H9 (cell line): ENCODE results near the gene SLC9A5. TPM values are rescaled to one million over a fixed set of nuclear protein-coding genes. Genes with fewer than 3 reads are reported as not detected.

ENCODE experiments used
- DNase-seq: peaks from one replicate; pipeline ENCODE4 v3.0.0-alpha.2; 2017
- H2AFZ ChIP-seq: one replicate; pipeline ENCODE4 v1.6.1; 2013; ENCODE audit warnings: mild to moderate bottlenecking, low read length, control low read depth, moderate library complexity
- H2AK5ac ChIP-seq: 2 replicates; pipeline ENCODE4 v1.6.1; 2013; ENCODE audit warnings: low read length, control low read depth, mixed read lengths; ENCODE audit not compliant: insufficient read length
- H2BK120ac ChIP-seq: one replicate; pipeline ENCODE4 v1.6.1; 2013; ENCODE audit warnings: low read depth, mild to moderate bottlenecking, low read length, control low read depth, inconsistent platforms; ENCODE audit not compliant: poor library complexity, severe bottlenecking
- H2BK12ac ChIP-seq: 2 replicates; pipeline ENCODE4 v1.6.1; 2013; ENCODE audit warnings: low read length, control low read depth, mixed read lengths, low read depth; ENCODE audit not compliant: insufficient read length
- H2BK15ac ChIP-seq: 2 replicates; pipeline ENCODE4 v1.6.1; 2013; ENCODE audit warnings: low read depth, low read length, control low read depth
- H2BK20ac ChIP-seq: one replicate; pipeline ENCODE4 v1.6.1; 2013; ENCODE audit warnings: low read depth, mild to moderate bottlenecking, low read length, control low read depth, inconsistent platforms; ENCODE audit not compliant: poor library complexity, severe bottlenecking
- H2BK5ac ChIP-seq: 2 replicates; pipeline ENCODE4 v1.6.1; 2013; ENCODE audit warnings: low read length, control low read depth, mixed read lengths; ENCODE audit not compliant: insufficient read length
- H3K14ac ChIP-seq: 2 replicates; pipeline ENCODE4 v1.6.1; 2013; ENCODE audit warnings: low read length, control low read depth; ENCODE audit not compliant: insufficient read depth
- H3K18ac ChIP-seq: 2 replicates; pipeline ENCODE4 v1.6.1; 2013; ENCODE audit warnings: low read depth, mild to moderate bottlenecking, mixed read lengths, low read length, control low read depth; ENCODE audit not compliant: insufficient read length
- H3K23ac ChIP-seq: 2 replicates; pipeline ENCODE4 v1.6.1; 2013; ENCODE audit warnings: low read length, control low read depth, mixed read lengths, low read depth; ENCODE audit not compliant: insufficient read length
- H3K23me2 ChIP-seq: 2 replicates; pipeline ENCODE4 v1.6.1; 2013; ENCODE audit warnings: low read depth, mild to moderate bottlenecking, mixed read lengths, low read length, control low read depth; ENCODE audit not compliant: insufficient read length, poor library complexity, severe bottlenecking
- H3K27ac ChIP-seq: 2 replicates; pipeline ENCODE4 v1.5.1; 2013; ENCODE audit warnings: low read length, control low read depth, mixed read lengths, low read depth; ENCODE audit not compliant: insufficient read length
- H3K27me3 ChIP-seq: 2 replicates; pipeline ENCODE4 v1.6.1; 2013; ENCODE audit warnings: low read length, control low read depth, inconsistent platforms; ENCODE audit not compliant: insufficient read depth
- H3K4ac ChIP-seq: 2 replicates; pipeline ENCODE4 v1.6.1; 2013; ENCODE audit warnings: low read depth, mild to moderate bottlenecking, control low read depth, inconsistent platforms, low read length, moderate library complexity
- H3K4me1 ChIP-seq: 2 replicates; pipeline ENCODE4 v1.6.1; 2013; ENCODE audit warnings: low read length, control low read depth, inconsistent platforms; ENCODE audit not compliant: insufficient read depth
- H3K4me2 ChIP-seq: 2 replicates; pipeline ENCODE4 v1.6.1; 2013; ENCODE audit warnings: low read length, control low read depth, mixed read lengths; ENCODE audit not compliant: insufficient read length, insufficient read depth
- H3K56ac ChIP-seq: 2 replicates; pipeline ENCODE4 v1.6.1; 2013; ENCODE audit warnings: low read depth, mild to moderate bottlenecking, mixed read lengths, low read length, control low read depth; ENCODE audit not compliant: insufficient read length
- H3K79me1 ChIP-seq: 2 replicates; pipeline ENCODE4 v1.6.1; 2013; ENCODE audit warnings: low read depth, mild to moderate bottlenecking, moderate library complexity, low read length, control low read depth, inconsistent platforms; ENCODE audit not compliant: insufficient read depth, poor library complexity, severe bottlenecking
- H3K79me2 ChIP-seq: 2 replicates; pipeline ENCODE4 v1.6.1; 2013; ENCODE audit warnings: low read length, control low read depth, inconsistent platforms; ENCODE audit not compliant: insufficient read depth
- H3K9ac ChIP-seq: 2 replicates; pipeline ENCODE4 v1.6.1; 2013; ENCODE audit warnings: low read length, control low read depth, mixed read lengths; ENCODE audit not compliant: insufficient read length; ENCODE audit errors: extremely low read depth
- H3K9me3 ChIP-seq: one replicate; pipeline ENCODE4 v1.6.1; 2013; ENCODE audit warnings: low read depth, low read length, inconsistent platforms; ENCODE audit not compliant: control insufficient read depth
- H3T11ph ChIP-seq: one replicate; pipeline ENCODE4 v1.6.1; 2013; ENCODE audit warnings: mild to moderate bottlenecking, low read length, control low read depth, inconsistent platforms
- H4K20me1 ChIP-seq: one replicate; pipeline ENCODE4 v1.6.1; 2013; ENCODE audit not compliant: control insufficient read depth, insufficient read length, insufficient read depth
- H4K5ac ChIP-seq: 2 replicates; pipeline ENCODE4 v1.6.1; 2013; ENCODE audit warnings: low read depth, mild to moderate bottlenecking, mixed read lengths, low read length, control low read depth; ENCODE audit not compliant: insufficient read length
- H4K8ac ChIP-seq: replicated peaks from 2 replicates; pipeline ENCODE4 v1.6.1; 2013; ENCODE audit warnings: low read length, control low read depth, mixed read lengths, low read depth; ENCODE audit not compliant: insufficient read length
- H4K91ac ChIP-seq: 2 replicates; pipeline ENCODE4 v1.6.1; 2013; ENCODE audit warnings: low read depth, mild to moderate bottlenecking, moderate library complexity, mixed read lengths, low read length, control low read depth; ENCODE audit not compliant: insufficient read length
- H3K27ac Mint-ChIP-seq, 3 experiments: 2 replicates in 2 of 3; 3 replicates in 1 of 3; pipeline ENCODE4 v1.8.0; 2020 to 2021; ENCODE audit warnings: mixed read lengths in 3 of 3, mild to moderate bottlenecking in 1 of 3, moderate library complexity in 1 of 3
- H3K27me3 Mint-ChIP-seq: 2 replicates; pipeline ENCODE4 v1.8.0; 2021; ENCODE audit warnings: low read depth, mild to moderate bottlenecking, moderate library complexity, mixed read lengths
- H3K36me3 Mint-ChIP-seq, 3 experiments: 2 replicates in 2 of 3; 3 replicates in 1 of 3; pipeline ENCODE4 v1.8.0; 2020 to 2021; ENCODE audit warnings: low read depth in 3 of 3, mixed read lengths in 3 of 3; ENCODE audit not compliant: insufficient read depth in 1 of 3
- H3K4me1 Mint-ChIP-seq, 2 experiments: 2 replicates each; pipeline ENCODE4 v1.8.0; 2020; ENCODE audit warnings: mixed read lengths in 2 of 2
- H3K4me3 Mint-ChIP-seq, 2 experiments: 2 replicates in 1 of 2; 3 replicates in 1 of 2; pipeline ENCODE4 v1.8.0; 2020 to 2021; ENCODE audit warnings: mild to moderate bottlenecking in 2 of 2, mixed read lengths in 2 of 2, moderate library complexity in 1 of 2
- H3K9me3 Mint-ChIP-seq, 2 experiments: 2 replicates in 1 of 2; 3 replicates in 1 of 2; pipeline ENCODE4 v1.8.0; 2020; ENCODE audit warnings: mild to moderate bottlenecking in 2 of 2, mixed read lengths in 2 of 2, moderate library complexity in 1 of 2
- WGBS: extraction: QIAGEN DNeasy Blood & Tissue Kit; methylation state at CpG from one replicate; pipeline ENCODE4 v1.1.7; 2013; ENCODE audit warnings: missing lambda C conversion rate, low lambda C conversion rate, mixed read lengths; ENCODE audit not compliant: insufficient read length; ENCODE audit errors: extremely low coverage; 5-methylcytosine and 5-hydroxymethylcytosine counted together
- total RNA-seq: library from RNA; stranded (reverse); gene quantifications from 2 replicates; pipeline ENCODE4 v1.2.1, GENCODE V29; 2021
- TF ChIP-seq, protein P1 (sequence below): fragments of 200-600 bp; sonication (generic); conservative IDR thresholded peaks from 3 replicates; pipeline ENCODE4 v1.8.0; 2021; ENCODE audit warnings: antibody characterized with exemption, mild to moderate bottlenecking

Gene SLC9A5
- total RNA-seq, 1 experiment from 2014 or later = 9.1 TPM

DNA sequence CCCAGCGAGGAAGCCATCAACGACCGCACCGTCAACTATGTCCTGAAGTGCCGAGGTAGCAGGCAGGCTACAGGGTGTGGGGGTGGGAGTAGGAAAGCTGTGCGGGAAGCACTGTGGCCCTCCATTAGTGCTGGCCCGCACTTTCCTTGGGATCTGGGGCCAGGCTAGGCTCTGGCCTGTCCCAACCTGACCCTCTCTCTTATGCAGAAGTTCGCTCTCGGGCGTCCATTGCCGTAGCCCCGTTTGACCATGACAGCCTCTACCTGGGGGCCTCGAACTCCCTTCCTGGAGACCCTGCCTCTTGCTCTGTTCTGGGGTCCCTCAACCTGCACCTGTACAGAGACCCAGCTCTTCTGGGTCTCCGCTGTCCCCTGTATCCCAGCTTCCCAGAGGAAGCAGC, 39.2 kb downstream of the SLC9A5 start:
- no peaks in the 10 kb centered on the region for H3K27me3 ChIP-seq
- H3K79me1 ChIP-seq = no peaks in the 10 kb centered on the region
- no peak overlapping the region for H2BK5ac ChIP-seq
- no peak overlapping the region for H2BK120ac ChIP-seq
- no peaks in the 10 kb centered on the region for H3K23me2 ChIP-seq
- no peak overlapping the region for H2BK12ac ChIP-seq
- H3K27ac ChIP-seq = no peak overlapping the region
- Mint-ChIP-seq H3K27ac (no peak overlapping the region), H3K9me3 (no peaks in the 10 kb centered on the region), H3K36me3 (peaks cover 0 to 3% (median 0%) of the 10 kb centered on the region in 3 experiments; a peak in 1 of 7 replicates), H3K4me1 (0 out of 4 replicates have a peak, but pooled peaks cover 0 to 2% of the 10 kb centered on the region in 2 experiments), H3K27me3 (peaks cover 12% of the 10 kb centered on the region), H3K4me3 (no peak overlapping the region)
- no peak overlapping the region for H3K18ac ChIP-seq
- no peak overlapping the region for H2BK20ac ChIP-seq
- H3K14ac ChIP-seq = no peak overlapping the region
- H3K4me1 ChIP-seq = no peaks in the 10 kb centered on the region
- no peak overlapping the region for H3T11ph ChIP-seq
- H4K8ac ChIP-seq = no peak overlapping the region
- no peak for DNase-seq
- no peak overlapping the region for H2BK15ac ChIP-seq
- no CpG with 5 or more reads among the region's 14 CpGs for WGBS
- H3K23ac ChIP-seq = no peak overlapping the region
- H3K9ac ChIP-seq = no peak overlapping the region
- H3K4ac ChIP-seq = no peak overlapping the region
- H3K79me2 ChIP-seq = no peaks in the 10 kb centered on the region
- TF ChIP-seq, protein P1, sequence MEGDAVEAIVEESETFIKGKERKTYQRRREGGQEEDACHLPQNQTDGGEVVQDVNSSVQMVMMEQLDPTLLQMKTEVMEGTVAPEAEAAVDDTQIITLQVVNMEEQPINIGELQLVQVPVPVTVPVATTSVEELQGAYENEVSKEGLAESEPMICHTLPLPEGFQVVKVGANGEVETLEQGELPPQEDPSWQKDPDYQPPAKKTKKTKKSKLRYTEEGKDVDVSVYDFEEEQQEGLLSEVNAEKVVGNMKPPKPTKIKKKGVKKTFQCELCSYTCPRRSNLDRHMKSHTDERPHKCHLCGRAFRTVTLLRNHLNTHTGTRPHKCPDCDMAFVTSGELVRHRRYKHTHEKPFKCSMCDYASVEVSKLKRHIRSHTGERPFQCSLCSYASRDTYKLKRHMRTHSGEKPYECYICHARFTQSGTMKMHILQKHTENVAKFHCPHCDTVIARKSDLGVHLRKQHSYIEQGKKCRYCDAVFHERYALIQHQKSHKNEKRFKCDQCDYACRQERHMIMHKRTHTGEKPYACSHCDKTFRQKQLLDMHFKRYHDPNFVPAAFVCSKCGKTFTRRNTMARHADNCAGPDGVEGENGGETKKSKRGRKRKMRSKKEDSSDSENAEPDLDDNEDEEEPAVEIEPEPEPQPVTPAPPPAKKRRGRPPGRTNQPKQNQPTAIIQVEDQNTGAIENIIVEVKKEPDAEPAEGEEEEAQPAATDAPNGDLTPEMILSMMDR = no peak
- H4K20me1 ChIP-seq = no peaks in the 10 kb centered on the region
- no peak overlapping the region for H2AFZ ChIP-seq
- no peaks in the 10 kb centered on the region for H3K9me3 ChIP-seq
- H4K5ac ChIP-seq = no peak overlapping the region
- H3K4me2 ChIP-seq = no peak overlapping the region
- no peak overlapping the region for H3K56ac ChIP-seq
- H4K91ac ChIP-seq = no peak overlapping the region
- H2AK5ac ChIP-seq = no peak overlapping the region
